BJ (cell line): ENCODE results near the gene PCOLCE2. TPM values are rescaled to one million over a fixed set of nuclear protein-coding genes. Genes with fewer than 3 reads are reported as not detected.

ENCODE experiments used
- CTCF ChIA-PET: fragments of 350-600 bp; formaldehyde crosslinking; extraction: SDS; loops from one replicate; lab custom pipeline; 2021; ENCODE audit warnings: antibody characterized with exemption, inconsistent platforms; lab: Yijun Ruan, JAX
- POLR2A ChIA-PET: fragments of 300-600 bp; sonication (Branson Sonifier 250); formaldehyde crosslinking; extraction: SDS; loops from one replicate; lab custom pipeline; 2021; ENCODE audit warnings: antibody characterized with exemption; lab: Charles Lee
- DNase-seq: peaks from one replicate; pipeline ENCODE4 v3.0.0-alpha.2; 2011; ENCODE audit warnings: low read depth
- H3K27me3 ChIP-seq: 2 replicates; pipeline ENCODE4 v1.6.0; 2011; ENCODE audit warnings: low read length; ENCODE audit not compliant: control insufficient read depth, insufficient read depth
- H3K36me3 ChIP-seq: 2 replicates; pipeline ENCODE4 v1.5.1; 2011; ENCODE audit warnings: low read length; ENCODE audit not compliant: control insufficient read depth, insufficient read depth
- H3K4me3 ChIP-seq: 2 replicates; pipeline ENCODE4 v1.5.1; 2011; ENCODE audit warnings: low read depth, mild to moderate bottlenecking, control low read depth, low read length
- polyA minus RNA-seq: library from RNA; depleted of rRNA, polyadenylated mRNA; stranded (reverse); fragments of >200 nt; gene quantifications from 2 replicates; pipeline ENCODE4 v1.2.3, GENCODE V29; 2011; rRNA and poly(A)+ RNA removed
- polyA plus RNA-seq: library from polyadenylated mRNA; depleted of rRNA; stranded (reverse); fragments of >200 nt; gene quantifications from 2 replicates; pipeline ENCODE4 v1.2.3, GENCODE V29; 2011; rRNA removed
- TF ChIP-seq, protein P1 (sequence below): IDR thresholded peaks from 2 replicates; pipeline ENCODE4 v1.5.1; 2011; ENCODE audit warnings: low read depth, mild to moderate bottlenecking, control low read depth, inconsistent platforms, low read length, moderate library complexity; ENCODE audit not compliant: insufficient read depth

Gene PCOLCE2, protein sequence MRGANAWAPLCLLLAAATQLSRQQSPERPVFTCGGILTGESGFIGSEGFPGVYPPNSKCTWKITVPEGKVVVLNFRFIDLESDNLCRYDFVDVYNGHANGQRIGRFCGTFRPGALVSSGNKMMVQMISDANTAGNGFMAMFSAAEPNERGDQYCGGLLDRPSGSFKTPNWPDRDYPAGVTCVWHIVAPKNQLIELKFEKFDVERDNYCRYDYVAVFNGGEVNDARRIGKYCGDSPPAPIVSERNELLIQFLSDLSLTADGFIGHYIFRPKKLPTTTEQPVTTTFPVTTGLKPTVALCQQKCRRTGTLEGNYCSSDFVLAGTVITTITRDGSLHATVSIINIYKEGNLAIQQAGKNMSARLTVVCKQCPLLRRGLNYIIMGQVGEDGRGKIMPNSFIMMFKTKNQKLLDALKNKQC
- 0.78 and 0.94 TPM in 2 replicates for polyA plus RNA-seq
- not detected in 2 replicates for polyA minus RNA-seq

DNA sequence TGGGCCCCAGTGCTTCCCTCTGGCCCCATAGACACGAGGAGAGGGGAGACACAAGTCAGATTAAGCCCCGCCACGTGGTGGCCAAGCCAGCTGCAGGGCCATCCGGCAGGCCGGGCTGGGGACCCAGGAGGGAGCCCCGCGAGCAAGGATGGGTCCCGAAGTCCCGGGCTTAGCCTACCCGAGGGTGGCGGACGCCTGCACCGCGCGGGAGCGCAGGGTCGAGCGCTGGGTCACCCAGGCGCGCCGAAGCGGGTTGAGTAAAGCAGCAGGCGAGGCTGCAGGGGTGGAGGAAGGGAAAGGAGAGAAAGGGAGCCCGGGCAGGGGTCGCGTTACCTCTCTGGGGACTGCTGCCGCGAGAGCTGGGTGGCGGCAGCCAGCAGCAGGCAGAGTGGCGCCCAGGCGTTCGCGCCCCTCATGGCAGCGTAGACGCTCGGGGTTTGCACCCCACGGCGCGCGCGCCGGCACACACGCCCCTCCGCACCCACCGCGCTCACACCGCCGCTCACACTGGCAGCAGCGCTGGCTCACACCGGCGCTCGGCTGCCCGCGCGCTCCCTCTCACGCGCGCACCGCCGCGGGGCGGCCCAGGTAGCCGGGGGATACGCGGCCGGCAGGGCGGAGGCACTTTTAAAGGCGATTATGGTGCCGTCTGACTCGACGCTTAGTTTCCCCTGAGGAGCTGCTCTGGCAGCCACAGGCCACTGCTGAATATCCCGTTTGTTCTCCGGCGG is at the start of gene PCOLCE2:
Gene PCOLCE2, minus strand, starts transcription at position 603 of the 731 bp plus-strand sequence. Its CDS starts 187 bp downstream, at position 416.
- DNase-seq: no peak
- POLR2A ChIA-PET: no interaction called here
- no peaks in the 10 kb centered on the region for H3K36me3 ChIP-seq
- CTCF ChIA-PET: no interaction called here
- TF ChIP-seq, protein P1, sequence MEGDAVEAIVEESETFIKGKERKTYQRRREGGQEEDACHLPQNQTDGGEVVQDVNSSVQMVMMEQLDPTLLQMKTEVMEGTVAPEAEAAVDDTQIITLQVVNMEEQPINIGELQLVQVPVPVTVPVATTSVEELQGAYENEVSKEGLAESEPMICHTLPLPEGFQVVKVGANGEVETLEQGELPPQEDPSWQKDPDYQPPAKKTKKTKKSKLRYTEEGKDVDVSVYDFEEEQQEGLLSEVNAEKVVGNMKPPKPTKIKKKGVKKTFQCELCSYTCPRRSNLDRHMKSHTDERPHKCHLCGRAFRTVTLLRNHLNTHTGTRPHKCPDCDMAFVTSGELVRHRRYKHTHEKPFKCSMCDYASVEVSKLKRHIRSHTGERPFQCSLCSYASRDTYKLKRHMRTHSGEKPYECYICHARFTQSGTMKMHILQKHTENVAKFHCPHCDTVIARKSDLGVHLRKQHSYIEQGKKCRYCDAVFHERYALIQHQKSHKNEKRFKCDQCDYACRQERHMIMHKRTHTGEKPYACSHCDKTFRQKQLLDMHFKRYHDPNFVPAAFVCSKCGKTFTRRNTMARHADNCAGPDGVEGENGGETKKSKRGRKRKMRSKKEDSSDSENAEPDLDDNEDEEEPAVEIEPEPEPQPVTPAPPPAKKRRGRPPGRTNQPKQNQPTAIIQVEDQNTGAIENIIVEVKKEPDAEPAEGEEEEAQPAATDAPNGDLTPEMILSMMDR: 0 out of 2 replicates have a peak, but pooled peaks have one; percentile 1
- H3K4me3 ChIP-seq: peak within 1 kb of the TSS; percentile 33
- H3K27me3 ChIP-seq: peaks cover 23% of the 10 kb centered on the region

DNA sequence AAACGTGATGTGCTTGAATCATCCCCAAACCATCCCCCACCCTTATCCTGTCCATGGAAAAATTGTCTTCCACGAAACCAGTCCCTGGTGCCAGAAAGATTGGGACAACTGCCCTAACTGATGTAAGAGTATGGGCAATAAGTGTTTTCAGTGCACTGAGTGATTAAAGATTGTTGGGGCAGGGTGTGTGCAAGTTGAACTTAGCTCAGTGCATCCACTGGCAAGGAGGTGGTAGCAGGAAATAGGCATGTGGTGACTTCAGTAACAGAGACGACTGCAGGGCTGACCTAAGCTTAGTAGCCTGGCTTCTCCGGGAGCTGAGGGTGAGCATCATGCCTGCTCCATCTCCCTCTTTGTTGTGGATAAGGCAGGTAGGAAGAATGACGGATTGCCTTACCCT is 47.1 kb upstream of the PCOLCE2 start:
- TF ChIP-seq, protein P1: no peak
- POLR2A ChIA-PET: interaction anchor here (0.7 kb wide), 1 partner anchor 82 kb away, joined by 4 read pairs; no protein-coding TSS in a partner anchor
- CTCF ChIA-PET: interaction anchor here (0.8 kb wide), 1 partner anchor 107 kb away, joined by 3 read pairs; no protein-coding TSS in a partner anchor
- no peak for DNase-seq
- H3K27me3 ChIP-seq: peaks cover 2% of the 10 kb centered on the region; the same call in 1 of the 2 replicates
- H3K36me3 ChIP-seq: no peaks in the 10 kb centered on the region
- no peak overlapping the region for H3K4me3 ChIP-seq

DNA sequence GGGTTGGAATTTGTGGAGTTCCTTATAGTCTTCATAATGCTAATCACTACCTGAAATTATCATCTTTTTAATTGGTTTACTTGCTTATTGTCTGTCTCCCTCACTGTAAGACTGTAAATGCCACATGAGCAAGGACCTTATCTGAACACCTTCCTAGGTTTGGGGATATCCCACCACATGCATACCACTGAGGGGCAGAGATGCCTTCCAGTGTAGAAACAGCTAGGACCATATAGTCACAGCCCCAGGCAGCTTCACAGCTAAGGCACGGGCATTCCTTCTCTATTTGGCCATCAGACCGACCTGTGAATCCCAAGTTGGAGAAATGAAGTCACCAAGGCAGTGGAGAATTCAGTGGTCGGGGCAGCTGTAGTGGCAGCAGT is 46.0 kb upstream of the PCOLCE2 start:
- Histone ChIP-seq H3K36me3 (no peaks in the 10 kb centered on the region), H3K4me3 (no peak overlapping the region), H3K27me3 (peaks cover 2% of the 10 kb centered on the region; the same call in 1 of the 2 replicates)
- no peak for DNase-seq
- TF ChIP-seq, protein P1: no peak
- POLR2A ChIA-PET: no interaction called here
- CTCF ChIA-PET: interaction anchor here (1.1 kb wide), 1 partner anchor 13 kb away, joined by 3 read pairs; no protein-coding TSS in a partner anchor

DNA sequence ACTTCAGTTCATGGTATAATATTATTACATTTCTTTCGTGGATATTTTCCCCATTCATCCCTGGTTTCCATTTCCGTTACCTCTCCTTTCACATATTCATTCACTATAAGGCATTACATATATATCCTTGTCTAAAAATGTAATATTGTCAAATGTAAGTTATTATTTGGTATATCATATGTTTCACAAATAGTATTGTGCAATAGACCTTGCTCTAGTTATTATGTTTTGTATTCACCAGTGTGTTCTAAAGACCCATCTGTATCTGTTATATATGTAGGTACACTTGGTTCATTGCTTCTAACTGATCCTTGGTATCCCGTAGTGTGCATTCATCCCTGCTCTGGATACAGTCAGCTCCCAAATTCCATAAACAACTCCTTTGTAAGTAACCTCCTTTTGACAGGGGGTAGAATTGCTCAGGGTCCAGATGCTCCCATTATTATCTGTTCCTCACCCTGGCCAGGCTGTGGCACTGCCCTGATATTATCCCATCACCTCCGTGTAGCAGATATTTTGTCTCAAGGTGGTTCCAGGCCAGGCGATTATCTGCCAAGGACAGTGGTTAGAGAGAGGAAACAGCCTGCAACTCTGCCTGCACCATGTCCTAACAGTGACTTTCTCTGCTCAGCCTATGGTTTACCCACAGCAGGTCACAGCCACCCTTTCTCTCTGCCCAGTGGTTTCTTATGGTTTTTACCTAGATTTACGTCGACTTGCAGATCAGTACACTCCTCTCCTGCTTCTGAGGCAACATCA is 45.4 kb upstream of the PCOLCE2 start:
- TF ChIP-seq, protein P1: no peak
- no peak for DNase-seq
- POLR2A ChIA-PET: no interaction called here
- Histone ChIP-seq H3K27me3 (peaks cover 2% of the 10 kb centered on the region; the same call in 1 of the 2 replicates), H3K36me3 (no peaks in the 10 kb centered on the region), H3K4me3 (no peak overlapping the region)
- CTCF ChIA-PET: interaction anchor here (1.1 kb wide), 1 partner anchor 14 kb away, joined by 3 read pairs; no protein-coding TSS in a partner anchor
